D721Med (cell line): ENCODE data around the gene NUP62.

Experiments
- DNase-seq: peaks from one replicate; pipeline ENCODE4 v3.0.0; 2011; ENCODE audit warnings: low spot score; ENCODE audit not compliant: insufficient read length
- FAIRE-seq: peaks from 2 replicates; lab custom pipeline; 2011; peaks lifted over from hg19 to GRCh38; lab: Jason Lieb, UNC
- CTCF ChIP-seq: IDR thresholded peaks from 2 replicates; pipeline ENCODE4 v1.5.1; 2012; ENCODE audit warnings: mild to moderate bottlenecking, control low read depth; ENCODE audit not compliant: insufficient read depth; ENCODE audit errors: missing control alignments

Gene NUP62

DNA sequence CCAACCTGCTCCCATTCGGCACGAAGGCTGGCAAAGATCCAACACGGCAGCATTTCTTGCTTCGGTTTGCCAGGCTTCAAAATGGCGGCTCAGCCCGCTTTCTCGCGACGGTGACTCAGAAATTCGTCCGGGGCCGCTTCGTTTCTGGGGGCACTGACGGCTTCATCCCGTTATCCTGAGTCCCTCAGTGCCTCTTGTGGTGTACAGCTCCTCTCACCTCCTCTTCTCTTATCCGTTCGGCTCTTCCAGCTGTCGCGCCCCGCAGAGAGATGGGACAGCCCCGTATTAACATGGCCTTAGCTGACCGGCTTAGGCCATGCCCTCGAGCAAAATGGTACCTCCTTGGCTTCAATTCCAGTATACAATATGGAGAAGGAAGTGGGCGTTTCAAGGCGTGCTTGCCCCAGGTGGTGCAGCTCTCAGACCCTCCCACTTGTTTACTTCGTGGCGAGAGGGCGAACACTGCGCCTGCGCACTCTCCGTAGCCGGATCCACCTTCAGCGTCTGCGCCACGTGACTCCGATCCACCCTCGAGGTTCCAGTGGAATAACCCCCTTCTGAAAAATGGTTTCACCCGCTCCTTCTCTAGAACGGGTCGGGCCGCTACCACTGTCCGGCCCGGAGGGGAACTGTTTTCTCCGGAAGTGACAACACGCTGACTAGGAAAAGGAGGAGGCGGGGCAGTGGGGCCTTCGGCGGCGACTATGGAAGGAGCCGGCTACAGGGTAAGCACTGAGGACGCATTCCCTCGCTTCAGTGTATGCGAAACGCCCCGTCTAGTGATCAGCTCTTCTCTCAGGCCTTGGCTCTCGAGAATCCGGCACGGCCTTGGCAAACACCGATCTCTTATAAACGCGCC lies 52.1 kb downstream of the NUP62 start, which contains the start of the genes AKT1S1 and TBC1D17:
Gene AKT1S1 (minus strand): TSS at position 336 of the 859 bp plus-strand sequence. CDS start 4,060 bp downstream, outside the sequence.
Gene TBC1D17 (plus strand): TSS at position 683 of the 859 bp plus-strand sequence. CDS start 22 bp downstream, at position 705.
- FAIRE-seq (peak; percentile 72), DNase-seq (peak; percentile 90)
- TF ChIP-seq CTCF = no peak

DNA sequence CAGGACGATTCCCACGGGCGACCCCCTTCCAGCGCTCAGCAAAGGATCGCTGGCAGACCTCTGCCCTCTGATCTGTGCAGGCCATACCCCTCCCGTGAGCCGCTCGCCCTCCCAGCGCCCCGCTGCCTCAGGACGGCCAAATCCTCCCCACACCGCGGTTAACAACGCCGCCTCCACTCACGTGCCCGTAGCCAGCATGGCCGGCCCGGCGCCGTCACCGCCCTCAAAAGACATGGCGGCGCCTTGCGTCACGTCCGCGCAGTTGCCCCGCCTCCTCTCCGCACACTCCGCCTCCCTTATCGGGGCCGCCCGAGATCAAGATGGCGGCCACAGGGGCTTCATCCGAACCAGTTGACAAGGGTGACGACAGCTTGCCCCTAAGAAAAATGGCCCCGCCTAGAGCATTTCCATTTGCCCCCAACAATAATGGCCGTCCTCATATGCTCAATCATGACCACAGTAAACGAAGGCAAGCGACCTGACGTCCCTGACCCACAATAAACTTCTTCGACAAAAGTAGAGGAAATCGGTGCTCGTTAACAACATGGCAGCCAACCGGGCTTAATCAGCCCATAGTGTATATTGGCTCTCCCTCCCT lies 52.8 kb downstream of the NUP62 start:
- no peak for DNase-seq

DNA sequence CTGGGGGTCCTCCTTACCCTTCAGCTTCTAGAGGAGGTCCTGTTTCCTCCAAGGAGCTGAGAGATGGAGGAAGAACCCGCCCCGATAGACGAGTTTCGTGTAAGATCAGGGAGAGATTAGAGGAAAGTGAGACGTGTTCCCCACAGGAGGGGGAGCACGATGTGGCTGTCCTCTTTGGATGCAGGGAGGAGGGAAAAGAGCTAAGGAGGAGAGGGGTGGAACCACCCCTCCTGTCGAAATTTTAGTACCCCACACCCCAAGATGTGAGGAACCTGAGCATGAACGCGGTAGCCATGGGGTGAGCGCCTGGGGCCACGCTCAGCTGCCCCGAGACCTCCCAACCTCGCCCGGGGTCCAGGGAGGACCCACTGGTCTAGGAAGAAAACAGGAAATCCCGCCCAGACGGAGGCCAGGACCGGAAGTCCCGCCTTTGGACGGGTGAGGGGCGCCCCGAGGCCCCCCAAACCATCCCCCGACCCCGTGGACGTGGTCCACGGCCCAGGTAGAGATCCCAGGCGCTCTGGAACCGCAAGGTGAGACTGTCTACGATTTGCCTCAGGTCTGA lies 53.4 kb downstream of the NUP62 start:
- TF ChIP-seq CTCF = no peak
- DNase-seq = no peak
- FAIRE-seq = no peak

More for the DNA sequence above, 52.8 kb downstream of the NUP62 start:
- FAIRE-seq = no peak
- no peak for TF ChIP-seq CTCF

- DNase-seq (no peak), FAIRE-seq (no peak)
- TF ChIP-seq CTCF = no peak
Measured at GRCh38 chr19:49875177-49875576, 54.1 kb downstream of the NUP62 start.

DNA sequence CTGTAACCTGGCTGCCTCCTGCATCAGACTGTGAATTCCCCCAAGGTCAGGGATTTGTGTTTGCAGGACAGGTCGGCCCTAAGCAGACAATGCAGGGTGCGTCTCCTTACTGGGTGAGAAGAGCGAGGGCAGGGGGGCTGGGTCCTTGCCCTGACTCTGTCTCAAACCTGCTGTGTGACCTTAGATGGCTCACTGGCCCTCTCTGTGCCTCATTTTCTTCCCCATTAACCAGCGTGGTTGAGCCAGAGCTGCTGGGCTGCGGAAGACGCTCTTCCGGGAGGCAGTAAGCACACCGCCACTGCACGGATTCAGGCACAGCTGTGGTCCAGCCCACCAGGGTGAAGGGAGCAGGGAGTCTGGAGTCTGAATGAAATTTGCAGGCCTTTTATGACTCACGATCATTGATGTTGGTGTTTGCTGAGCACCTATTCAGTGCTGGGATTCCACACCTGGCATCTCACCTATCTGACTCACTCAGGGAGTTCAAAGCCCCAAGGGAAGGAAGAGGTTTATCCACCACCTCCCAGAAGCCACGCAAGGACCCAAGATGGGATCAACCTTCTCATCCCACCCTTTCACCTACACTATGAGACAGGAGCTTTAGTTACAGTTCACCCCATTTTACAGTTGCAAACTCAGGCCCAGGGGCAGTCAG lies 54.7 kb downstream of the NUP62 start:
- DNase-seq (no peak), FAIRE-seq (no peak)
- TF ChIP-seq CTCF = no peak

- FAIRE-seq (no peak), DNase-seq (no peak)
- TF ChIP-seq CTCF = no peak
Measured at GRCh38 chr19:49873834-49874233, 55.5 kb downstream of the NUP62 start.
